IMR-90 (cell line): Measurements from ENCODE around the gene BAHD1. TPM values are rescaled to one million over a fixed set of nuclear protein-coding genes. Genes with fewer than 3 reads are reported as not detected.

Experiments
- ATAC-seq: fragments of 200-7000 bp; cut with Tn5 transposase; 2 replicates; pipeline ENCODE4 v1.9.1; 2020; ENCODE audit warnings: low read depth, mild to moderate bottlenecking, moderate library complexity
- BruUV-seq: library from RNA; stranded (reverse); fragments of 400-500 nt; replicated peaks from 2 replicates; lab custom pipeline; 2021; lab: Mats Ljungman, UMichigan
- CTCF ChIA-PET: fragments of 300-600 bp; formaldehyde crosslinking; extraction: SDS; loops from one replicate; lab custom pipeline; 2021; ENCODE audit warnings: antibody characterized with exemption; lab: Yijun Ruan, JAX
- POLR2A ChIA-PET: fragments of 300-600 bp; sonication (Branson Sonifier 250); formaldehyde crosslinking; loops from one replicate; lab custom pipeline; 2022; ENCODE audit warnings: antibody characterized with exemption; ENCODE audit not compliant: unreplicated experiment; lab: Charles Lee
- DNase-seq: peaks from one replicate; pipeline ENCODE4 v3.0.0; 2013
- H2AFZ ChIP-seq: replicated peaks from 2 replicates; pipeline ENCODE3; 2013; ENCODE audit warnings: low read length, mild to moderate bottlenecking; ENCODE audit not compliant: poor library complexity
- H2AK5ac ChIP-seq: 2 replicates; pipeline ENCODE4 v1.6.1; 2013; ENCODE audit warnings: low read depth, low read length, inconsistent platforms
- H2AK9ac ChIP-seq: replicated peaks from 2 replicates; pipeline ENCODE3; 2013; ENCODE audit warnings: mild to moderate bottlenecking, low read depth, low read length, moderate library complexity; ENCODE audit not compliant: poor library complexity
- H2BK120ac ChIP-seq: 2 replicates; pipeline ENCODE4 v1.6.1; 2013; ENCODE audit warnings: low read depth, low read length, inconsistent platforms
- H2BK15ac ChIP-seq: 3 replicates; pipeline ENCODE4 v1.6.1; 2013; ENCODE audit warnings: low read depth, low read length, inconsistent platforms
- H2BK20ac ChIP-seq: 2 replicates; pipeline ENCODE4 v1.6.1; 2013; ENCODE audit warnings: low read depth, mild to moderate bottlenecking, inconsistent platforms, low read length, moderate library complexity
- H2BK5ac ChIP-seq: 2 replicates; pipeline ENCODE4 v1.6.1; 2013; ENCODE audit warnings: mild to moderate bottlenecking, low read depth, low read length, inconsistent platforms; ENCODE audit not compliant: poor library complexity, severe bottlenecking
- H3K14ac ChIP-seq: replicated peaks from 2 replicates; pipeline ENCODE4 v1.6.1; 2013; ENCODE audit warnings: low read depth, low read length, inconsistent platforms
- H3K18ac ChIP-seq: 2 replicates; pipeline ENCODE4 v1.6.1; 2013; ENCODE audit warnings: low read depth, low read length, control low read depth
- H3K23ac ChIP-seq: 2 replicates; pipeline ENCODE4 v1.6.1; 2013; ENCODE audit warnings: low read depth, low read length, inconsistent platforms
- H3K27ac ChIP-seq: 2 replicates; pipeline ENCODE4 v1.5.1; 2013; ENCODE audit warnings: mild to moderate bottlenecking, control low read depth, low read length; ENCODE audit not compliant: insufficient read depth
- H3K27me3 ChIP-seq: 2 replicates; pipeline ENCODE4 v1.6.1; 2013; ENCODE audit warnings: low read length; ENCODE audit not compliant: control insufficient read depth, insufficient read depth
- H3K36me3 ChIP-seq: 2 replicates; pipeline ENCODE4 v1.6.1; 2013; ENCODE audit warnings: low read length, mixed read lengths; ENCODE audit not compliant: control insufficient read depth, insufficient read depth
- H3K4ac ChIP-seq: 2 replicates; pipeline ENCODE4 v1.6.1; 2013; ENCODE audit warnings: low read depth, low read length, inconsistent platforms
- H3K4me1 ChIP-seq: 2 replicates; pipeline ENCODE4 v1.6.1; 2013; ENCODE audit warnings: low read length, mixed read lengths; ENCODE audit not compliant: control insufficient read depth, insufficient read depth
- H3K4me2 ChIP-seq: 2 replicates; pipeline ENCODE4 v1.6.1; 2013; ENCODE audit warnings: low read depth, mild to moderate bottlenecking, control low read depth, low read length, moderate library complexity
- H3K4me3 ChIP-seq: 2 replicates; pipeline ENCODE4 v1.5.1; 2013; ENCODE audit warnings: low read depth, mild to moderate bottlenecking, control low read depth, low read length, moderate library complexity; ENCODE audit not compliant: insufficient read depth
- H3K56ac ChIP-seq: 2 replicates; pipeline ENCODE4 v1.6.1; 2013; ENCODE audit warnings: low read length, inconsistent platforms; ENCODE audit not compliant: insufficient read depth; ENCODE audit errors: extremely low read depth
- H3K79me1 ChIP-seq, 2 experiments: 2 replicates each; pipeline ENCODE4 v1.6.1; 2013; ENCODE audit warnings: low read length in 2 of 2, inconsistent platforms in 1 of 2, low read depth in 1 of 2
- H3K9ac ChIP-seq: 2 replicates; pipeline ENCODE4 v1.6.1; 2013; ENCODE audit warnings: low read depth, low read length, control low read depth
- H3K9me1 ChIP-seq: 2 replicates; pipeline ENCODE4 v1.6.1; 2013; ENCODE audit warnings: low read length, inconsistent platforms; ENCODE audit not compliant: insufficient read depth
- H3K9me3 ChIP-seq: 2 replicates; pipeline ENCODE4 v1.6.1; 2013; ENCODE audit warnings: low read length; ENCODE audit not compliant: control insufficient read depth, insufficient read depth
- H4K20me1 ChIP-seq: 2 replicates; pipeline ENCODE4 v1.6.1; 2013; ENCODE audit warnings: low read length, inconsistent platforms; ENCODE audit not compliant: insufficient read depth
- H4K5ac ChIP-seq: 2 replicates; pipeline ENCODE4 v1.6.1; 2013; ENCODE audit warnings: mild to moderate bottlenecking, low read depth, low read length, control low read depth
- H4K8ac ChIP-seq, 2 experiments: 2 replicates each; pipeline ENCODE4 v1.6.1; 2013; ENCODE audit warnings: low read depth in 2 of 2, low read length in 2 of 2, control low read depth in 1 of 2, inconsistent platforms in 1 of 2
- H4K91ac ChIP-seq: 2 replicates; pipeline ENCODE4 v1.6.1; 2013; ENCODE audit warnings: low read depth, low read length, inconsistent platforms; ENCODE audit not compliant: insufficient read depth
- BHLHE40 ChIP-seq: fragments of 150-350 bp; IDR thresholded peaks from 2 replicates; pipeline ENCODE4 v1.6.1; 2016; ENCODE audit warnings: mild to moderate bottlenecking, low read depth, low read length
- CHD1 ChIP-seq: IDR thresholded peaks from 2 replicates; pipeline ENCODE4 v1.6.1; 2012; ENCODE audit warnings: low read depth, low read length, improper control_type of control experiment
- FOS ChIP-seq: fragments of 150-350 bp; IDR thresholded peaks from 2 replicates; pipeline ENCODE4 v1.6.1; 2016; ENCODE audit warnings: low read depth, low read length
- MAFK ChIP-seq: IDR thresholded peaks from 2 replicates; pipeline ENCODE4 v1.6.1; 2012; ENCODE audit warnings: low read depth, low read length, improper control_type of control experiment
- MXI1 ChIP-seq: IDR thresholded peaks from 2 replicates; pipeline ENCODE4 v1.6.1; 2012; ENCODE audit warnings: low read depth, mild to moderate bottlenecking, low read length, moderate library complexity, borderline replicate concordance
- RAD21 ChIP-seq: IDR thresholded peaks from 2 replicates; pipeline ENCODE4 v1.6.1; 2012; ENCODE audit warnings: low read length, improper control_type of control experiment
- RCOR1 ChIP-seq: IDR thresholded peaks from 2 replicates; pipeline ENCODE4 v1.6.1; 2012; ENCODE audit warnings: mild to moderate bottlenecking, low read length, improper control_type of control experiment; ENCODE audit not compliant: insufficient replicate concordance
- RFX5 ChIP-seq: IDR thresholded peaks from 2 replicates; pipeline ENCODE4 v1.8.0; 2012; ENCODE audit warnings: low read depth, mild to moderate bottlenecking, low read length, moderate library complexity
- SMC3 ChIP-seq: fragments of 150-350 bp; IDR thresholded peaks from 2 replicates; pipeline ENCODE4 v1.6.1; 2016; ENCODE audit warnings: low read depth, mild to moderate bottlenecking, antibody characterized with exemption, low read length, moderate library complexity
- USF2 ChIP-seq: fragments of 150-350 bp; IDR thresholded peaks from 2 replicates; pipeline ENCODE4 v1.6.1; 2017; ENCODE audit warnings: mild to moderate bottlenecking, antibody characterized with exemption, low read length, low read depth
- WGBS, 2 experiments: methylation state at CpG; one replicate each; pipeline versions ENCODE4 v1.1.5 to v1.1.7; 2013; ENCODE audit warnings: missing lambda C conversion rate in 2 of 2; ENCODE audit not compliant: insufficient read length in 1 of 2; ENCODE audit errors: extremely low coverage in 2 of 2; 5-methylcytosine and 5-hydroxymethylcytosine counted together
- dilution Hi-C: fragments of 300-500 bp; cut with HindIII; formaldehyde crosslinking; loops from one replicate; pipeline ENCODE4 v1.14.3; 2018; ENCODE audit warnings: low sequenced_read_pairs; ENCODE audit not compliant: unreplicated experiment
- in situ Hi-C: fragments of 300-500 bp; cut with MboI; formaldehyde crosslinking; loops from 3 replicates; pipeline ENCODE4 v1.14.3; 2019; ENCODE audit warnings: low sequenced_read_pairs, inconsistent platforms, mixed read lengths
- intact Hi-C: fragments of 100-400 bp; cut with micrococcal nuclease; formaldehyde crosslinking; loops from 2 replicates; pipeline ENCODE4 v1.10.0; 2022
- polyA plus RNA-seq, 3 experiments: library from polyadenylated mRNA; depleted of rRNA; stranded (reverse); fragments of >200 nt; gene quantifications; 2 replicates each; pipeline ENCODE4 v1.2.3, GENCODE V29; 2012; ENCODE audit warnings: low replicate concordance in 1 of 3
- total RNA-seq: library from RNA; depleted of rRNA; stranded (reverse); fragments of >200 nt; gene quantifications from 2 replicates; pipeline ENCODE4 v1.2.3, GENCODE V29; 2012

BAHD1 gene
- total and polyA plus RNA-seq, 2 of the 4 experiments (the other 2 are of a cell fraction), result 3.0 to 8.7 TPM

- in situ Hi-C loops, result no loop called here
- CTCF ChIA-PET, result interaction anchor here (1.0 kb wide), 1 partner anchor 10 kb away, joined by 3 read pairs; no protein-coding TSS in a partner anchor
- no peak overlapping the region; the same call in 1 of the 2 replicates for H3K4me2 ChIP-seq
Observed at GRCh38 chr15:40444736-40445135, 4.0 kb downstream of the BAHD1 start.

More at GRCh38 chr15:40444736-40445135, 4.0 kb downstream of the BAHD1 start:
- H3K27ac ChIP-seq, result no peak overlapping the region
- BruUV-seq, result no TSS peak
- no peak for TF ChIP-seq RAD21
- no peak for TF ChIP-seq RCOR1
- TF ChIP-seq BHLHE40, result no peak
- TF ChIP-seq CHD1, result no peak
- no peak for TF ChIP-seq USF2
- no peak for TF ChIP-seq FOS
- no peak for TF ChIP-seq MAFK
- TF ChIP-seq SMC3, result no peak
- no peak for TF ChIP-seq RFX5
- no peak for TF ChIP-seq MXI1
- no peaks in the 10 kb centered on the region for H3K9me3 ChIP-seq
- peaks cover 16% of the 10 kb centered on the region for H3K4me1 ChIP-seq
- peak overlapping the region; percentile 37; the same call in 1 of the 2 replicates for H3K23ac ChIP-seq
- no peak overlapping the region for H3K56ac ChIP-seq
- ATAC-seq (no peak), DNase-seq (no peak)
- peaks cover 60% of the 10 kb centered on the region for H4K20me1 ChIP-seq
- H3K36me3 ChIP-seq, result no peaks in the 10 kb centered on the region
- no peak overlapping the region for H2AK9ac ChIP-seq
- WGBS, 2 experiments, result 32% methylated on average over 3 of the region's 5 CpGs; no CpG with 5 or more reads in 1 of the 2 experiments
- no peak overlapping the region for H3K4ac ChIP-seq
- H4K8ac ChIP-seq, result no peak overlapping the region
- no peak overlapping the region for H3K18ac ChIP-seq
- H4K91ac ChIP-seq, result no peak overlapping the region
- H3K79me1 ChIP-seq, result peaks cover 19 to 68% of the 10 kb centered on the region in 2 experiments
- no peak overlapping the region for H2BK120ac ChIP-seq
- H2AK5ac ChIP-seq, result peak overlapping the region; percentile 34; the same call in 1 of the 2 replicates
- POLR2A ChIA-PET, result interaction anchor here (0.5 to 0.6 kb wide), 3 partner anchors 10 to 114 kb away, joined by 3 to 7 read pairs (median 5); no protein-coding TSS in a partner anchor
- no peak overlapping the region for H3K4me3 ChIP-seq
- H3K14ac ChIP-seq, result no peak overlapping the region
- peaks cover 5% of the 10 kb centered on the region for H3K27me3 ChIP-seq
- no peak overlapping the region for H2AFZ ChIP-seq
- no peak overlapping the region; the same call in 1 of the 2 replicates for H3K9ac ChIP-seq
- dilution Hi-C loops (no loop called here), intact Hi-C loops (loop anchor here (5.0 kb wide), 1 partner anchor 68 kb away; no protein-coding TSS in a partner anchor)
- H2BK5ac ChIP-seq, result no peak overlapping the region
- peaks cover 14% of the 10 kb centered on the region for H3K9me1 ChIP-seq
- H2BK15ac ChIP-seq, result no peak overlapping the region; the same call in 2 of the 3 replicates
- no peak overlapping the region for H2BK20ac ChIP-seq
- H4K5ac ChIP-seq, result no peak overlapping the region
